HG02840 (cell line): ENCODE measurements around the gene ING2.
"Not testable (repeated sequence)": the region's sequence is repeated elsewhere in the genome, so short reads cannot be mapped to it uniquely, and the experiment has no call there.

Experiments
- ATAC-seq: cut with Tn5 transposase; IDR thresholded peaks from one replicate; pipeline ENCODE4 v1.9.1; 2021; ENCODE audit warnings: mild to moderate bottlenecking, moderate library complexity, moderate number of reproducible peaks; ENCODE audit not compliant: unreplicated experiment, low FRiP score

Gene ING2

DNA sequence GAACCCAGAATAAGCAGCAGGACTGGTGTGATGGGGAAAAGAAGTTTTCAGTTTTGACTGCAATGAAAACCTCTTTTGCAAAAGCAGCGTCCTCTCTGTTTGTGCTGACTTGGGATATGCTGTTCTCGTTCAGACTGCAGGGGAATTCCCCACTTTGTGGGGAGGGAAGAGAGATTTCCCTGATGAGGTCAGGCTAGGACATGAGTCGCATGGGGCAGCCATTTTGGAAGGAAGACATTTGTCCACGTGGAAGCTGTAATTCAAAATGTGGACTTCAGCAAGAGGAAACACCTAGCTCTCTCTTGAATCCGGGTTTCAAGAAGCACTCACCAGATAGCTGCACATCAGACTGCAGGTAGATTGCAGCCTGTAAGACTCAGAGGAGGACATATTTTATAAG is 39.3 kb downstream of the ING2 start:
- no peak for ATAC-seq

- no peak for ATAC-seq
Observed at GRCh38 chr4:183546376-183546775, 41.5 kb downstream of the ING2 start.

GRCh38 chr4:183548306-183548705 is 43.4 kb downstream of the ING2 start:
- no peak for ATAC-seq

GRCh38 chr4:183550345-183551093 is 45.7 kb downstream of the ING2 start:
- no peak for ATAC-seq

DNA sequence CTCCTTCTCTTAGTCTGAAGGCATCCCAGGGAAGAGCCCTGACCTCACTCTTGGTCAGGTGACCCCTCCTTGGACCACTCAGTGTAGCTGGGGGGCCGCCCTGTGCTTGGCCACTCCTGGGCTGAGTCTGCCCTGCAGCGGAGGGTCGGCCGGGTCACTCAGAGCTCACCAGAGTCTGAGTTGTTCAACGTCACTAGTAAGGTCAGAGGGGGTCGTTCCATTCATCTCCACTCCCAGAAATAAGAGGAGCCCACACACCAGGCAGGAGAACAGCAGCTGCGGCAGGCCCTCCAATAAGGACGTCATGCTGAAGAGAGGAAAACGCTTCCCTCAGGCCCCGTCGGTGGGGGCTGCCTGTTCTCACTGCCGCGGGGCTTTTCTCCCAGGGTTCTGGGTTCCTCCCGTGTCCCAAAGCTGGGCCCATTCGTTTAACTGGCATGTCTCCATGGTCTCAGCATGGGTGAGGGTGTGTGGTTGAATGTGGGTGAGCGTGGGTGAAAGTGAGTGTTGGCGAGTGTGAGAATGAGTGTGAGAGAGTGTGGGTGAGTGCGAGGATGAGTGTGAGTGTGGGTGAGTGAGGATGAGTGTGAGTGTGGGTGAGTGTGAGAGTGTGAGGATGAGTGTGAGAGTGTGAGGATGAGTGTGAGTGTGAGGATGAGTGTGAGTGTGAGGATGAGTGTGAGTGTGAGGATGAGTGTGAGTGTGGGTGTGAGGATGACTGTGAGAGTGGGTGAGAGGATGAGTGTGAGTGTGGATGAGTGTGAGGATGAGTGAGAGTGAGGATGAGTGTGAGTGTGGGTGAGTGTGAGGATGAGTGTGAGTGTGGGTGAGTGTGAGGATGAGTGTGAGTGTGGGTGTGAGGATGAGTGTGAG is 47.7 kb downstream of the ING2 start:
- no peak for ATAC-seq

DNA sequence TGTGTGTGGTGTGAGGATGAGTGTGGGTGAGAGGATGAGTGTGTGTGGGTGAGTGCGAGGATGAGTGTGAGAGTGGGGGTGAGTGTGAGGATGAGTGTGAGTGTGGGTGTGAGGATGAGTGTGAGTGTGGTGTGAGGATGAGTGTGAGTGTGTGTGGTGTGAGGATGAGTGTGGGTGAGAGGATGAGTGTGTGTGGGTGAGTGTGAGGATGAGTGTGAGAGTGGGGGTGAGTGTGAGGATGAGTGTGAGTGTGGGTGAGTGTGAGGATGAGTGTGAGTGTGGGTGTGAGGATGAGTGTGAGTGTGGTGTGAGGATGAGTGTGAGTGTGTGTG is 48.3 kb downstream of the ING2 start:
- ATAC-seq = not testable (repeated sequence)

DNA sequence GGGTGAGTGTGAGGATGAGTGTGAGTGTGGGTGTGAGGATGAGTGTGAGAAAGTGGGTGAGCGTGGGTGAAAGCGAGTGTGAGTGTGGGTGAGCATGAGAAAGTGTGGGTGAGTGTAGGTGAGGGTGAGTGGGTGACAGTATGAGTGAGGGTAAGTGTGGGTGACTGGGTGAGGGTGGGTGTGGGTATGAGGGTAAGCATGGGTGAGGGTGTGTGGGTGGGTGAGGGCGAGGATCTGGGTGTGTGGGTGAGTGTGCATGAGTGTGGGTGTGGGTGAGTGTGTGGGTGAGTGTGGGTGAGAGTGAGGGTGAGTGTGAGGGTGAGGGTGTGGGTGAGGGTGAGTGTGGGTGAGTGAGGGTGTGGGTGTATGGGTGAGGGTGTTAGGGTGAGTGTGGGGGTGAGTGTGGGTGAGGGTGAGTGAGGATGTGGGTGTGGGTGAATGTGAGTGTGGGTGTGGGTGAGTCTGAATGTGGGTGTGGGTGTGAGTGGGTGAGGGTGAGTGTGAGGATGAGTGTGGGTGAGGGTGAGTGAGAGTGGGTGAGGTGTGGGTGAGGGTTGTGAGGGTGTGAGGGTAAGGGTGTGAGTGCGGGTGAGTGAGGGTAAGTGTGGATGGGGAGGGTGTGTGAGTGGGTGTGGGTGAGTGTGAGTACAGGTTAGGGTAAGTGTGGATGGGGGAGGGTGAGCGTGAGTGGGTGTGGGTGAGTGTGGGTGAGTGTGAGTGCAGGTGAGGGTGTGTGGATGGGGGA is 48.9 kb downstream of the ING2 start:
- ATAC-seq = no peak

DNA sequence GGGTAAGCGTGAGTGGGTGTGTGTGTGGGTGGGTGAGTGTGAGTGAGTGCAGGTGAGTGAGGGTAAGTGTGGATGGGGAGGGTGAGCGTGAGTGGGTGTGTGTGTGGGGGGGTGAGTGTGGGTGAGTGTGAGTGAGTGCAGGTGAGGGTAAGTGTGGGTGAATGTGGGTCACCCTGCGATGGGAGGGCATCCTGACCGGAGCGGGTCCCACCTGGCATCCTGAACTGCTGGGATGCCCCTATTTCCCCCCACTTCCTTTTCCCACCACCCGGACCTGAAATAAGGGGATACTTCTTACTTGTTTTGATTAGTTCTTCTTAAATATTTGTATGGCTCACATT is 49.5 kb downstream of the ING2 start:
- no peak for ATAC-seq

DNA sequence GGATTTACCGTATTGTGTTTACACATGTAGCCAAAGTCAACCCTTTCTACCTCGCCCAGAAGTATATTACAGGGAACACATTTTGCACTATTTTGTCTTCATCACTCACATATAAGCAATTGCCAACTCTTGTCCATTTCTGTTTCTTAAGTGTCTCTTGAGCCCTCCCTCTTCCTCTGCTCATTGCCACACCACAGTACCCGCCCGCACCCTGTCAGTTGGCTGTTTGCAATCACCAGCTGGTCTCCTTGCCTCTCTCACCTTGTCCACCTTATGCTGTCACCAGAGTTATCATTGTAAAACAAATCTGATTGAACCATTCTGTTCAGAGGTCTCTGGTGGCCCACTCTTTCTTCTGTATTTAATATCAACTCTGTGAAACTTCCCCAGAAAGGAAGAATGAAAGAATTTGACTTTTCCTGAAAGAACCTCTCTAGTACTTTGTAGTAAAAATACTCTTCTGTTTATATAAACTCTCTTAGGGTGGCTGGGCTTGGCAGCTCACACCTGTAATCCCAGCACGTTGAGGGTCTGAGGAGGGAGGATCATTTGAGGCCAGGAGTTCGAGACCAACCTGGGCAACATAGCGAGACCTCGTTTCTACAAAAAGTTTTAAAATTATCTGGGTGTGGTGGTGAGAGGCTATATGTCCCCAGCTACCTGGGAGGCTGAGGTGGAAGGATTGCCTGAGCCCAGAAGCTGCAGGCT is 50.2 kb downstream of the ING2 start:
- ATAC-seq = no peak

DNA sequence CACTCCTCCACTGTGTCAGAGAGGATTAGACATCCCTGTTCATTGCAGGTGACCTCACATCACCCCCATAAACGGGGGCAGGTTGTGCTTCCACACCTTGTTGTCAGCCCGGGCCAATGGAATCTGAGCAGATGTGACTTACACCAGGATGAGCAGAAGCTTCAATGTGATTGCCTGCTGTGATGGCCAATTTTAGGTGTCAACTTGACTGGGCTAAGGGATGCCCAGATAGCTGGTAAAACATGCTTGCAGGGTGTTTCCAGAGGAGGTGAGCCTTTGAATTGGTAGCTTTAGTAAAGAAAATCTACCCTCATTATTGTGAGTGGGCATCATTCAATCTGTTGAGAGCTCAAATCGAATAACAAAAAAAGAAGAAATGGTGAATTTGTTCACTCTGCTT is 52.1 kb downstream of the ING2 start:
- no peak for ATAC-seq

GRCh38 chr4:183557611-183558010 is 52.8 kb downstream of the ING2 start:
- no peak for ATAC-seq

- no peak for ATAC-seq
Observed at GRCh38 chr4:183558873-183559272, 54.0 kb downstream of the ING2 start.

GRCh38 chr4:183561905-183562304 is 57.0 kb downstream of the ING2 start:
- no peak for ATAC-seq
